GOT3 (cell line): ENCODE data around the gene CD209.

Source experiments
- DNase-seq: peaks from one replicate; lab custom pipeline; 2025; ENCODE audit warnings: mixed read lengths; lab: John Stamatoyannopoulos, UW

CD209 gene

GRCh38 chr19:7739211-7739755, 8.1 kb downstream of the CD209 start:
- no peak for DNase-seq

DNA sequence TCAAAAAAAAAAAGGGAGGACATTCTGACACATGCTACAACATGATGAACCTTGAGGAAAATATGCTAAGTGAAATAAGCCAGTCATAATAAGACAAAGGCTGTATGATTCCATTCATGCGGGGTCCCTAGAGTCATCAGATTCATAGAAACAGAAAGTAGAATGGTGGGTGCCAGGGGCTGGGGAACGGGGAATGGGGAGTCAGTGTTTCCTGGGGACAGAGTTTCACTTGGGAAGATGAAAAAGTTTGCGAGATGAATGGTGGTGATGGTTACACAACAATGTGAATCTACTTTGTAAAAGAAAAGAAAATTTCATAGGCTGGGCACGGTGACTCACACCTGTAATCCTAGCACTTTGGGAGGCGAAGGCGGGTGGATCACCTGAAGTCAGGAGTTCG, 9.3 kb downstream of the CD209 start:
- no peak for DNase-seq

DNA sequence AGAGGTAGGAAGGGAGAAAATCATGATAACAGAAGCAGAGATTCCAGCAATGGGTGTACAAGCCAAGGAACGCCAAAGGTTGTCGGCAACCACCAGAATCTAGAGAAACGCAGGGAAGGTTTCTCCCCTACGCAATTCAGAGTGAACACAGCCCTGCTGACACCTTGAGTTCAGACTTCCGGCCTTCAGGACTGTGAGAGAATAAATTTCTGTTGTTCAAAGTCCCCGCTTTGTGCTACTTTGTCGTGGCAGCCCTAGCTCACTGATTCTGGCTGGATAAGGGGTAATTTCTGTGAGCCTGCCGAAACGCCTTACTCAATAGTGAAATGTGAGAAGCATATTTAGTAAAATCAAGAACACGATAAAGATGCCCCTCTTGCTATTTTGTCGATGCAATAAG, 10.1 kb downstream of the CD209 start:
- DNase-seq, result no peak

DNA sequence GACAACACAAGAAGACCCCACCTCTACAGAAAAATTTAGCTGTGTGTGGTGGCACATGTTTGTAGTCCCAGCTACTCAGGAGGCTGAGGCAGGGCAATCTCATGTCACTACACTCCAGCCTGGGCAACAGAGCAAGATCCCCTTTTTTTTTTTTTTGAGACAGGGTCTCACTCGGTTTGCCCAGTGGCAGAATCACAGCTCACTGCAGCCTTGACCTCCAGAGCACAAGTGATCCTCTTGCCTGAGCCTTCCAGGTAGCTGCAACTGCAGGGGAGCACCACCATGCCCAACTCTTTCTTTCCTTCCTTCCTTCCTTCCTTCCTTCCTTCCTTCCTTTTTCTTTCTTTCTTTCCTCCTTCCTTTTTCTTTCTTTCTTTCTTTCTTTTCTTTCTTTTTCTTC, 11.2 kb downstream of the CD209 start:
- no peak for DNase-seq

DNA sequence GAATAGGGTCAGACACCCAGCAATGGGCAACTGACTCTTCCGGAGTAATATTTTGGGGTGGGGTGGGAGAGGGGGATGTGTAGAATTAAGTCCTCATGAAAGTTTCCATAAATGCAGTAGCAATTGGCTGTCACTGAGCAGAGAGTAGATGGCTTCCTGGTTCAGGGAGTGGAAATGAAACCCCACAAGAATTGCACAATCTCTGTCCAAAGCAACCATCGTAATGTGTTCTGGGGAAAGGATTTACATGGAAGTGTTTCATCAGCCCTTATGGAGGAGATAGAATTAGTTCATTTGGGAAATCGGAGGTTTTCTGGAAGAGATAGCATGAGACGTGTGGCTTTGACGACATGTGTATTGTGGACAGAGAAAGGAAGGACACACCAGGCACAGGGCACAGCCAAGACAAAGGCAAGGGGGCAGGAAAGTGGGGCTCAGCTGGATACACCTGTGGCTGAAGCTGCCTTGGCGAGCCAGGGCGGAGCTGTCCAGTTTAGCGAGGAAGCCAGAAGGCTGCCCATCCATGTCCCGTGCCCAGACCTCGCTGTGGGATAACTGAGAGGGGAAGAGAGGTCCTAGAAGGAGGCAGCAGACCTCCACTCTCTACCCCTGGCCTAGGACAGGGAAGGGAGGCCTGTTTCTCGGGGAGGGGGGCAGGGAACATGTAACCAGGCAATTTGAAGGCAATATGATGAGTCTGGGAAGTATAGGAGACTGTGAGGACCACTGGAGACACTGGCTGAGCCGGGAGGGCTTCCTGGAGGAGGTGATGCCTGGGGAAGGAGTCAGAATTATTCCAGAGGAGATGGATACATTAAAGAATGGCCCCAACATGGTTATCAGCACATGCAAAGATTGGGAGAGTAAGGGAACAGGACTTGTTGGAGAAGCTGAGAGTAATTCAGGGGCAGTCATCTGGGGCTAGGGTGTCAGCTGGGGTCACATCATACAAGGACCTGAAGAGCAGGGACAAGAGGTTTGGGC, 12.8 kb downstream of the CD209 start:
- DNase-seq, result no peak

GRCh38 chr19:7733376-7733775, 14.0 kb downstream of the CD209 start:
- DNase-seq, result no peak

- DNase-seq, result no peak
Measured at GRCh38 chr19:7732045-7732444, 15.3 kb downstream of the CD209 start, which contains the start of gene CLEC4G. TSS of gene CLEC4G (minus strand) at chr19:7732110. CDS start at chr19:7732102, 8 bp downstream.

DNA sequence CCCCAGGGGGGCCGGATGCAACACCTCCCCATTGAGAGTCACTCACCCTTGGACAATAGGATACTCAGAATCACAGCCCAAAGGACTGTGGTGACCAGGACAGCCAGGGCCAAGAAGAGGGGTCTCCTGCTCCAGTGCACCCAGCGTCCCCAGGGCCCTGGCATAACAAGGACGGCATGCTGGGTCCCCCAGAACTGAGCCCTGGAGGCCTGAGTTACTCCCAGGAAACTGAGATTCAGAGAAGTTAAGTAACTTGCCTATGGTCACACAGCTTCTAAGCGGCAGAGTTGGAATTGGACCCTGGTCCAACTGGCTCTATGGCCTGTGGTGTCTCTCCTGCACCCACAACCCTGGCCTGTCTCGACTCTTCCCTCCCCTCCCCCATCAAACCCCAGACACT, 15.7 kb downstream of the CD209 start:
- DNase-seq, result no peak

GRCh38 chr19:7731218-7731595, 16.1 kb downstream of the CD209 start:
- no peak for DNase-seq

DNA sequence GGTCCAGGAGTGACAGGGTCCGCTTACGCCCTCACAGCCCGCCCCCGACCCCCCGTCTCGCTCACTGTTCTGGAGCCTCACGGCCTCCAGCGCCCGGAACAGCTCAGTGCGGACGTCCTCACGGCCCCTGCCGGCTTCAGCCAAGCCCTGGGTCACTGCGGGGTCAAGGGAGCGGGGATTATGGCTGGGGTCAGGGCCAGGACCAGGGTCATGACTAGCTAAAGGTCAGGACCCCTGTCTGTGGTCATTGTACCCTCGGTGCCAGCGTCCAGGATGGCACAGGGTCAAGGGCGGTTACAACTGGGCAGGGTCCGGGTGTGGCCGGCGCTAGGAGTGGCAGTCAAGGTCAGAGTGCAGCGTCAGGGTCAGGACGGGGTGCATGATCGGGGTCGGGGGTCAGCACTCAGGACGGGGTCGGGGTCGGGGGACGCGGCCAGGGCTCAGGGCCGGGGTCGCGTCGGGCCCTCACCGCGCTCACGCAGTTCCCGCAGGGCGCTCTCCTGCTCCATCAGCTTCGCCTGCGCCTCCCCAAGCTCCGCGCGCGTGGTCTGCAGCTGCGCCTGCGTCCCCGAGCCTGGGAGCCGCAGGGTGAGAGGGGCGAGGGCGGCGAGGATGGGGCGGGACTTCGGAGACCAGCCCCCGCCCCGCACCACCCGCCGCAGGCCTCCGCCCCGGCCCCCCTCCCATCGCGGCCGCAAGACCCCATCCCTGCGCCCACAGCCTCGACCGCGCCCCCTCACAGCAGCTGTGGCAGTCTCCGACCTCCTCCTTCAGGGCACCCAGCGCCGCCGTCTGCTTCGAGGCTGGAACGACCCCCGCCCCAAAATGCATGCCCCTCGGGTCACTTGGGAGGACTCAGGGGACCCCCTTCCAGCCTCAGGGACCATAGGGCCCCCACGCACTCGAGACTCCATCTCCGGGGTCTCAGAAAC, 16.8 kb downstream of the CD209 start:
- DNase-seq, result no peak

GRCh38 chr19:7729831-7730285, 17.5 kb downstream of the CD209 start:
- no peak for DNase-seq

GRCh38 chr19:7729211-7729610, 18.1 kb downstream of the CD209 start:
- DNase-seq, result no peak

GRCh38 chr19:7725791-7726190, 21.5 kb downstream of the CD209 start:
- DNase-seq, result no peak

DNA sequence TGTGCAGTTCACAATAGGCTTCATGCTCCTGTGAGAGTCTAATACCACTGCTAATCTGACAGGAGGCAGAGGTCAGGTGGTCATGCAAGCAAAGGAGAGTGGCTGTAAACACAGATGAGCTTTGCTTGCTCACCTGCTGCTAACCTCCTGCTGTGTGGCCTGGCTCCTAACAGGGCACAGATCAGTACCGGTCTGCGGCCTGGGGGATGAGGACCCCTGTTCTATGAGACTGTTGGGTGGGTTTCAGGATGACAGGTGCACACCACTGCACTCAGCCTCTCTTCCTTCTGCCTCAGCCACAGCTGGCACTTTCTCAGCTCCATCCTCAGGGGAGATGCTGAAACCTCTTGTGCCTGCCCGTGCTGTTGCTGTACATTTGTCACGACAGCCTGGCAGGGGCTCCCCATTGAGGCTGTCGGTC, 25.1 kb downstream of the CD209 start:
- DNase-seq, result no peak

DNA sequence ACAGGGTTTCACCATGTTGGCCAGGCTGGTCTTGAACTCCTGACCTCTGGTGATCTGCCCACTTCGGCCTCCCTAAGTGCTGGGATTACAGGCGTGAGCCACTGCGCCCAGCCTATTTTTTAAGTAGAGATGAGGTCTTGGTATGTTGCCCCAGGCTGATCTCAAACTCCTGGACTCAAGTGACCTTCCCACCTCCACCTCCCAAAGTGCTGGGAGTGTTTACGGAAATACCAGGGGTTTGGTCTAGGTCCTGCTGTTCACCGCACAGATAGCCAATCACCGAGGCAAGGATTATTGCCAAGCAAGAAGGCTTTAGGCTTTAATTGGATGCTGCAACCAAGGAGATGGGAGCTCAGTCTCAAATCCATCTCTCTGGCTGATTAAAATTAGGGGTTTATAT, 27.0 kb downstream of the CD209 start:
- no peak for DNase-seq

DNA sequence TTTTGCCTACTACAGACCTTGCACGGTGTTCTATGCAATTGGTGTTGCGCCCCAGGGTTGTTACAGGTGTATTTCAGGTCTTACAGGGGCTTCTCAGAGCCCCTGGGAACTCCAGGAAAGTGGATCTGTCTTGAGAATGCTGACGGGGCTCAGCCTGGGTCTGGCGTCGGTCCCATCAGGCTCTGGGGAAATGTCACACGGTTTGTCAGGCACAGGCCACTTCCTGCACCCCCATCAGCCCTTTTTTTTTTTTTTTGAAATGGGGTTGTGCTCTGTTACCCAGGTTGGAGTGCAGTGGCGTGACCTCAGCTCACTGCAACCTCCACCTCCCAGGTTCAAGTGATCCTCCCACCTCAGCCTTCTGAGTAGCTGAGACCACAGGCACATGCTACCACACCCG, 28.7 kb downstream of the CD209 start:
- no peak for DNase-seq

GRCh38 chr19:7716762-7717161, 30.6 kb downstream of the CD209 start:
- DNase-seq, result no peak

DNA sequence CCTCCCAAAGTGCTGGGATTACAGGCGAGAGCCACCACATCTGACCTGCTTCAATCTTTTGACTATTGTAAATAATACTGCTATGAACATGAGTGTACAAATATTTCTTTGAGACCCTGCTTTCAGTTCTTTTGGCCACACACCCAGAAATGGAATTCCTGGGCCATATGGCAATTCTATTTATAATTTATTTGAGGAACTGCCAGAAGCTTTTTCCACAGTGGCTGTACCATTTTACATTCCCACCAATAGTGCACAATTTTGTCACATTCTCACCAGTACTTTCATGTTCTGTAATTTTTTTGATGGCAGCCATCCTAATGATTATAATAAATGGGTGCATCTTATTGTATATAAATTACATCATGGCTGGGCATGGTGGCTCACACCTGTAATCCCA, 31.7 kb downstream of the CD209 start:
- no peak for DNase-seq

DNA sequence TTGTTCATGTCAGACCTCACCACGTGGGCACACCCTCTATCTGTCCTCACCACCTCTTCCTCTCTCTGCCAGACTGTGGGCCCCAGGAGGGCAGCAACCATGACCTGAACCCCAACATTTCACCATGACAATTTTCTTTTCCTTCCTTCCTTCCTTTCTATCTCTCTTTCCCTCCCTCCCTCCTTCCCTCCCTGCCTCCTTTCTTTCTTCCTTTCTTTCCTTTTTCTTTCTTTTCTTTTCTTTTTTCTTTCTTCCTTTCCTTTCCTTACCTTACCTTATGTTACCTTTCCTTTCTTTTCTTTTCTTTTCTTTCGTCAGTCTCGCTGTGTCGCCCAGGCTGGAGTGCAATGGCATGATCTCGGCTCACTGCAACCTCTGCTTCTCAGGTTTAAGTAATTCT, 36.7 kb downstream of the CD209 start:
- DNase-seq, result no peak

GRCh38 chr19:7709932-7710460, 37.3 kb downstream of the CD209 start:
- DNase-seq, result no peak

GRCh38 chr19:7706955-7707456, 40.3 kb downstream of the CD209 start:
- no peak for DNase-seq
